NCI-H524 (cell line): ENCODE results near the gene PDLIM3.
"Not testable (repeated sequence)": the region's sequence is repeated elsewhere in the genome, so short reads cannot be mapped to it uniquely, and the experiment has no call there.

Experiments
- DNase-seq, 2 experiments: peaks; one replicate each; lab custom pipeline; 2025; lab: John Stamatoyannopoulos, UW

The PDLIM3 gene

GRCh38 chr4:185552254-185552653 is 16.9 kb upstream of the PDLIM3 start:
- DNase-seq: no peak

GRCh38 chr4:185550933-185551332 is 15.6 kb upstream of the PDLIM3 start:
- no peak for DNase-seq

GRCh38 chr4:185549095-185549639 is 13.9 kb upstream of the PDLIM3 start:
- no peak for DNase-seq

DNA sequence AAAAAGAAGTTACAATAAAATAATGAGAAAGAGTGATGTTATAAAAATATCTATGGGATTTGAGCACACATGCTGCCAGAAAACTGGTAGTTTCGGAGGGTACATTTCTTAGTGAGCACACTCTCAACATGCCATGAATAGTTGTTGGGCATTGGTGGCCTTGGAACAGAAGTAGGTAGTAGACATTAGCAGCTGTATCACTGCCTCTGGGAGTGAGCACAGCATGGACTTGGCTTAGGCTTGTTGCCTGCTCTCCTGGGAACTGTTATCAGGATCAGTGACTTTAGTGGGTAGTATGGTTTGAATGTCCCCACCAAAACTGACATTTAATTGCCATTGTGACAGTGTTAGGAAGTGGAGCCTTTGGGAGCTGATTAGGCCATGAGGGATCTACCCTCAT is 13.3 kb upstream of the PDLIM3 start:
- no peak for DNase-seq

GRCh38 chr4:185546335-185546734 is 11.0 kb upstream of the PDLIM3 start:
- DNase-seq: no peak

GRCh38 chr4:185542626-185543315 is 7.5 kb upstream of the PDLIM3 start:
- no peak for DNase-seq

- no peak for DNase-seq
These were observed 6.0 kb upstream of the PDLIM3 start for GRCh38 chr4:185541251-185541727.

GRCh38 chr4:185540487-185541120 is 5.3 kb upstream of the PDLIM3 start:
- no peak for DNase-seq

DNA sequence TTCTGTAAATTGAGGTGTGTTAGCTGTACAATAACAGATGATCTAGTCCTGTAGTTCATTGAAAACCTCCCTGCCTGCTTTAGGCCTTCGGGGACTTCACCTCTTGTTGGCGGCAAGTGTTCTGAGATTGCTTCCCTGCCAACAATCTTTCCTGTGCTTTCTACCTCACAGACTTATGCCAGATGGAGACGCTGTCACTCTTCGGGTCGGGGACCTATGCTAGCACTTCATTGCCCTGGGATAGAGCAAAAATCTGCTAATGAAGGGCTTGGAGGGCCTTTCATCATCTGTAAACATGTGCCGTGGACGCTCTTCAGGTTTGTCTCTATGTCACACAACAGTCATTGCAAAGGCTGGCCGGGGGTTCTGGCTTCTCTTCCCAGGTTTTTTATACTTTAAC is 4.7 kb upstream of the PDLIM3 start:
- DNase-seq: no peak

GRCh38 chr4:185538806-185539205 is 3.5 kb upstream of the PDLIM3 start:
- DNase-seq: no peak

GRCh38 chr4:185536411-185536709 is 1.1 kb upstream of the PDLIM3 start:
- peak in 1 of 2 experiments; percentile 13 for DNase-seq

DNA sequence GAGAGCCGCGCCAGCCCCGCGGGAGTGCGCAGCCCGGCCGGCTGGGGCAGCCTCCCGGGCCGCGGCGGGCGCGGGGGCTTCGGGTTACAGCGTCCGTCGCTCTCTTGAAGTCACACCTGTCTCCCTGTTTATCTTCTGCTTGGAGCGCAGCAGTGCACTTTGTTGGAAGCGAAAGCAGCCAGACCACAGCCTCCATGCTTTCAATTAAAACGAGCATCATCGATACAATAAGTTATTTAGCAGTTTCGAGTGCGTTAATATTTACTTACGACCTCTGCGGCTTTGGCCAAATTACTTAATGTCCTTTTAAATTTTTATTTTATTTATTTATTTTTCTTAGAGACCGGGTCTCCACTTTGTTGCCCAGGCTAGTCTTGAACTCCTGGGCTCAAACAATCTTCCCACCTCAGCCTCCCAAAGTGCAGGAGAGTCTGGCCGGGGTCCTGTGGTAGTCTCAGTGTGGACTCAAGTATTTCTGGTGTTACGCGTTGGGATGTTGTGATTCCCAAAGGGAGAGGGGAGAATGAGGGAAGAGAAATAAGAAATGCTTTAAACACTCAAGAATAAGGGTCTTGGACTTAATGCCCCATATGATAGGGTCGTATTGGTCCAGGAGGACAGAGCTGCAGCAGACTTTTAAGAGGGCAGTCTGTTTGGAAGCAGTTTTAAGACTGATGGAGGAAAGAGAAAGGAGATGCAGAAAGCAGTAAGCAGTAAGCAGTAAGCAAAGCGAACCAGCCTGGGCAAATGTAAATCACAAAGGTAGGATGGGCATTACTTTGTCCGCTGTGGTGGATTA is 504 bp upstream of the PDLIM3 start:
- DNase-seq: peak in 1 of 2 experiments; percentile 70

DNA sequence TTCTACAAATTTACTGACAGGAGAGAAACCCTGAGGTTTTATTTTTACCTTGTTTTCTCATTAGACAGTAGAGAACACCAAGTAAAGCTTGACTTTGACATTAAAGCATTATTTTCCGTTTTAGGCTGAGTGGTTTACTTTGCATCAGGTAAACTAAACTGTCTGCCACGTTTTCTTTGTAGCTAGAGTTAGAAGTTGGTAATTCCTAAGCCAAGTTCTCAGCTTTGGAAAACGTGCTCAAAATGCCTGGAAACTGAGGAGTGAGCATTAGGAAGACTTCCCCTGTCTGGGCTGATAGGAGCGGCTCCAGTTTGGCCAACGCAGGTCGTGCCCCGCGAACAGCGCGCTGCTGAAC is 819 bp downstream of the PDLIM3 start:
- DNase-seq: peak in 1 of 2 experiments; percentile 29

DNA sequence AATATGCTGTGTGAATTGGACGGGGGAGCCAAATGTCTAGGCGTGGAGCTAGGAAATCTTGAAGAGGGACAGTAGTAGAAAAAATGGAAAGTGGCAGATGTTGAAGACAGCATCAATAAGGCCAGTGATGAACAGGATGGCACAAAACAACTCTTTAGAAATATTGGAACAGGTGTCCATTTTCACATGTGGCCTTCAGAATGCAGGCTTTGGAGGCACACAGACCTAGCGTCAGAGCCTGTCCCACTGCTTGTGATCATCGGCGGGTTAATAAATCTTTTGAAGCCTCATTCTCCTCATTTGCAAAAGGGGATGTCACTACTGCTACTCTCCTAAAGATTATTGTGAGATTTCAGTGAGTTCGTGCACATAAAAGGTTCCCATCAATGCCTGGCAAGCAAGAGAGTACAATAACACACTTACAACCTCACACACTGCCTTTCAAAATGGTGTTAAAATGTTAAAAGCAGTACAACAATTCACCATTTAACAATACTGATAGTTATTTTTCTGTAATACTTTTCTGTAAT is 2.4 kb downstream of the PDLIM3 start:
- peak in 1 of 2 experiments; percentile 61 for DNase-seq

GRCh38 chr4:185532293-185532692 is 3.0 kb downstream of the PDLIM3 start:
- DNase-seq: peak in 1 of 2 experiments; percentile 38

DNA sequence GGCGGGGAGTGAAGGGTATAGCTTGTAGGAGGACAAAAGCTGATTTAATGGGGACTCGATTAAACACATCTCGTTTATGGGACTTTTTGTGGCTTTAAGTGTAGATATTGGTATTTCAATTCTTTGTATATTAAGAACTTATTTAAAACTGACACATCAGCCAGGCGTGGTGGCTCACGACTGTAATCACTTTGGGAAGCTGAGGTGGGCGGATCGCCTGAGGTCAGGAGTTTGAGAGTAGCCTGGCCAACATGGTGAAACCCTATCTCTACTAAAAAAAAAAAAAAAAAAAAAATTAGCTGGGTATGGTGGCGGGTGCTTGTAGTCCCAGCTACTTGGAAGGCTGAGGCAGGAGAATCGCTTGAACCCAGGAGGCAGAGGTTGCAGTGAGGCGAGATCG is 3.7 kb downstream of the PDLIM3 start:
- DNase-seq: not testable (repeated sequence)

DNA sequence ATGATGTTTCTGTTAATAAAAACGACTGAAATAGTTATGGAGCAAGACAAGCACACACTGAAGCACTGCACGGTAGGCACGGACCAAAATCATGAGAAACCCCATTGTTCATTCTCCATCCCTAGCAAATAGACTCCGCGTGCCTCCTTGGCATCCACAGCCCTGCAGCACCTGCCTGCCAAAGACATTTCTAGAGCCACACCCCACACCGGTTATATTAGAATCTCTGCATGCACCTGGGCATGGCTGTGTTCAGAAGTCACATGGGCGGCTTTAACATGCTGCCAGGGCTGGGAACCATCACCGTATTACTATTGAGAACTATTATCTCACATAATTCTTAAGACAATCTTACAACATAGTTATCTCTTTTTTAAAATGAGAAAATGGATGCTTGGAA is 5.9 kb downstream of the PDLIM3 start:
- no peak for DNase-seq

DNA sequence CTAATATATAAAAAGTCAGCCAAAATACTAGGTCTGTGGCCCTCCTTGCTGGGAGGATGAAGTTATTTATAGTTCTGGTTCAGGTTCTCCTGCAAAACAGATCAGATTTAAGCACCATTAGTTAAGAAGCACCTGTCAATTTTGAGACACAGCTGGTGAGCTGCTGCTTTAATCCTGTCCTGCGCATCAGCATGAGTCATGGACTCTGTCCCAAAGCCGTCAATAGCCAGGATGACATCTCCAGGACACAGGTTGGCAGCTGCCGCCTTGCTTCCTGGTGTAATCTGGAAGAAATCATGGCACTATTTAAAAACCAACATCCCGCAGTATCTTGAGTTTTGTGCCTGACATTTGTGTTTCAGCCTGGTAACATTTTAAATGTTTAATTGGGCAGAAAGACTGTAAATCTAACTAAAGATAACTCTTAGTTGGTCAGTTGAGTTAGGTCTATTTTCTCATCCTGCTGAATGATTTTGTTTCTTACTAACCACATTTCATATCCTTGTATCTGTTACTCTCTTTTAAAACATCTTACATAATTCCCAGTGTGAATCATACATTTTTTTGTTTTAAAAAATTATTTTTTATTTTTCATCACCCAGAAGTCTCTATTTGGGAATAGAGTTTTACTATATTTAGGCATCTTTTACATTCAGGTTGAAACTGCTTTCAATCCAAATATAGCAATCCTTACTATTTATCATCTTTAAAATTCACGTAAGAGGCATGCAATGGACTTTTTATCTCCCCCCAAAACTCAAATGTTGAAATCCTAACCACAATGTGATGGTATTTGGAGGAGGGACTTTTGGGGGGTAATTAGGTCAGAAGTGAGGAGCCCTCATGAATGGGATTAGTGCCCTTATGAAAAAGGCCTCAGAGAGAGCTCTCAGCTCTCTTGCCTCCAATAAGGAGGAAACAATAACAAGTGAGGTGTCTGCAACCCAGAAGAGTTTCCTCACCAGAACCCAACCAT is 10.1 kb downstream of the PDLIM3 start:
- DNase-seq: peak; percentile 51 to 71

- DNase-seq: no peak
These were observed 11.4 kb downstream of the PDLIM3 start for GRCh38 chr4:185523862-185524261.

DNA sequence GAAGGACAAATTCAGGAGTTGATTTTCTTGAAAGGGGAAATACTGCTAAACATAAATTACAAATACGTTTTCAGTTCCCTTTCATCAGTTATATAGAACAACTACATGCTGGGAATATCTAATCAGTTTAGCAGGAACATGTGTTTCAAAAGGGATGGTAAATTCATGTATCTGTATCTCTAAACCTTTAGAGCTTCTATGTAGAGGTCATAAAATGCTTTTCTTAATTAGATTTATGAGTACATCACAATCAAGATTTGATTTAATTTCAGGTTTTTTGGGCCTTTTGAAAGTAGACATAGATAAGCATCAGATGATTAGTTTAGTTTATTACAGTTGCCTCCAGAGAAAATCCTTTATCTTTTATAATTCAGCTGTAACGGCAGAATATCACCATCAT is 12.9 kb downstream of the PDLIM3 start:
- DNase-seq: no peak

- DNase-seq: no peak
These were observed 15.2 kb downstream of the PDLIM3 start for GRCh38 chr4:185520119-185520518.
